Head of caudate nucleus (tissue), 42 donors: ENCODE measurements around the gene LRIT2.

Experiments
- DNase-seq, 42 donors: peaks; one replicate each; pipeline versions ENCODE4 v3.0.0 to v3.0.0-alpha.2; 2020 to 2021; ENCODE audit warnings: mixed read lengths in 7 of 42
- intact Hi-C: fragments of 100-400 bp; cut with DNase I; formaldehyde crosslinking; loops from one replicate; pipeline ENCODE4 v1.15.0; 2022

The LRIT2 gene, protein sequence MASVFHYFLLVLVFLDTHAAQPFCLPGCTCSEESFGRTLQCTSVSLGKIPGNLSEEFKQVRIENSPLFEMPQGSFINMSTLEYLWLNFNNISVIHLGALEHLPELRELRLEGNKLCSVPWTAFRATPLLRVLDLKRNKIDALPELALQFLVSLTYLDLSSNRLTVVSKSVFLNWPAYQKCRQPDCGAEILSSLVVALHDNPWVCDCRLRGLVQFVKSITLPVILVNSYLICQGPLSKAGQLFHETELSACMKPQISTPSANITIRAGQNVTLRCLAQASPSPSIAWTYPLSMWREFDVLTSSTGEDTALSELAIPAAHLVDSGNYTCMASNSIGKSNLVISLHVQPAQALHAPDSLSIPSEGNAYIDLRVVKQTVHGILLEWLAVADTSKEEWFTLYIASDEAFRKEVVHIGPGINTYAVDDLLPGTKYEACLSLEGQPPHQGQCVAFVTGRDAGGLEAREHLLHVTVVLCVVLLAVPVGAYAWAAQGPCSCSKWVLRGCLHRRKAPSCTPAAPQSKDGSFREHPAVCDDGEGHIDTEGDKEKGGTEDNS

GRCh38 chr10:84225427-84226173 lies at the start of gene LRIT2:
LRIT2 (minus strand) TSS chr10:84225544; CDS start chr10:84225520, 24 bp downstream.
- intact Hi-C loops = no loop called here
- no peak for DNase-seq

- no peak for DNase-seq
- intact Hi-C loops = no loop called here
Observed at GRCh38 chr10:84270708-84271107, 45.4 kb upstream of the LRIT2 start.

DNA sequence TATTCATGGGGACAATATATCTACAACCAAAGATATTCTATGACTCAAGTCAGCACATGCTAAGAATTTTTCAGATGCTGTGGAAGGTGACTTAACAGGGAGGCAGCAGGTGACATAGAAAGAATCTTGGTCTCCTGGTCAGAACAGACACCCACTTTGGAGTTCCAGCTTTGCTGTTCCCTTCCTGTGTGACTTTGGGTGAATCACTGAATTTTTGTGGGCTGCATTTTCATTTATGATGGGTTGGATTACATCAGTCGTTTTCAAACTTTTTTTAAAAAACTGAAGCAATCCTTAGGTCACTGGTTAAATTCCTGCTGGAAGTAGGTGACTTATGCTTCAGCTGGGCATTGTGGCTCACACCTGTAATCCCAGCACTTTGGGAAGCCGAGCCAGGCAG lies 44.4 kb upstream of the LRIT2 start:
- intact Hi-C loops = loop anchor here (2.0 to 5.0 kb wide), 2 partner anchors 55 to 268 kb away; no protein-coding TSS in a partner anchor
- peak in 2 of 42 donors; percentile 15 to 21 for DNase-seq

DNA sequence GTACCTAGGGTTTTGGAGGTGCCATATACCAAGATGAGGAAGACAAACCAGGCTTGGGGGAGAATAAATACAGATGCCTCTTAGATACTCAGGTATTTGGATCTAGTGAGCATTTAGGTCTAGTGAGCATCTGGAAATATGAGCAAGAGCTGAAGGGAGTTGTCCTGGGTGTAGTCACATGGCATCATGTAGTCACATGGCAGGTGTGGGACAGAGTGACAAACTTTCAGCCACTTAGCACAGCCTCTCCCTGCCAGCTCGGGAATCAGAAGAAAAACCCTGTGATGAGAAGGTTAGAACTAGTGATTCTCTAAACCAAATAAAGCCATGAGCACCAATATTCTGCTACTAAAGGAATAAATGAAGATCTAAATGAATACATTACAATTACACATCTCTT lies 43.8 kb upstream of the LRIT2 start:
- intact Hi-C loops = loop anchor here (2.0 to 5.0 kb wide), 2 partner anchors 56 to 268 kb away; no protein-coding TSS in a partner anchor
- DNase-seq = peak in 2 of 42 donors; percentile 2 to 27

DNA sequence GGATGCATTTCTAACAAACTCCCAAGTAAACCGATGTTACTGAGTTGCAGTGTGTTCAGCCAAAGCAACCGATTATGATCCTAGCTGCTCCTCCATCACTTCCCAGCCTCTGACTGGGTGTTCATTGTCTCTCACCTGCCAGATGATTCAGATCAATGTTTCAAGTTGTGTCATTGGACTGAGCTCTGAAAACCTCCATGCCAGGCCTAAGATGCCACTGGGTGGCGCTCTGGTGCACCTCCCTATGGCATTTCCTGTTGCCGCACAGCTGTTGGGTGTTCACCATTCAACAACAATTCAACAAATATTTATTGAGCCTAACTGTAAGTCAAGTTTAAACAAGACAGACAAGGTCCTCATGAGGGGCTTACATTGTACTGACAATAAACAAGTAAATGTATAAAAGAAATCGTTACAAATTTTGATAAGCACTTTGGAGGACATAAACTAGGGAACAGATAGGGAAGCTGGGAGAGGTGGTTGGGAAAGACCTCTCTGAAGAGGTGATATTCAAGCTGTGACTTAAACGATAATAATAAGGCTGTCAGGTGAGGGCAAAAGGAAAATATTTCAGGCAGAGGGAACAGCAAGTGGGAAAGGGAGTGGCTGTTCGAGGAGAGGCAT lies 42.3 kb upstream of the LRIT2 start:
- intact Hi-C loops = loop anchor here (2.0 to 5.0 kb wide), 2 partner anchors 57 to 270 kb away; no protein-coding TSS in a partner anchor
- DNase-seq = peak in 40 of 42 donors; percentile 23 to 86 (median 64)

GRCh38 chr10:84265418-84265817 lies 40.1 kb upstream of the LRIT2 start:
- peak in 16 of 42 donors; percentile 24 to 70 (median 38) for DNase-seq
- intact Hi-C loops = loop anchor here (5.0 kb wide), 1 partner anchor 272 kb away; no protein-coding TSS in a partner anchor

DNA sequence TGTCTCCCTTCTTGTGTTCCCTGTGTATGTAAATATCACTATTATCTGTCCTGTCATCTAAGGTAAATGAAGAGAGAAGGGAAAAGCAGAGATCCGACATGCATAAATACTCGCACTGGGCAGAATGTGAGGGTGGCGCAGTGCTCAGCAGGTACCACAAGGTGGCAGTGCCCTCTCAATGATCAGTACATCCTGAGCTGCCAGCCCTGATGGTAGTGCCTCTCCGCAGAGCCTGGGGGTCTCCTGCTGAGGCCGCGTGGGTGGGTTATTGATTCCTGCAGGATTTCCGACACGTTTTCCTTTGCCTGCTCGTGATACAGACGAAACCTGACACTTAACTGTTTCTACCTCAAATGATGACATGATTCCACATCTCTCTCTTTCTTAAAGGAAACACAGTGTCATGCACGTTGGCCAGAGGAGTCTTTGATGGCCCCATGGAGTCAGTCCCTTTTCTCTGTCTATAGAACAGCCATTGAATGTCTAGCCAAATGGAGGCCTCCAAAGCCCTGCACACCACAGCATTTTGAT lies 39.3 kb upstream of the LRIT2 start:
- intact Hi-C loops = loop anchor here (5.0 kb wide), 1 partner anchor 273 kb away; no protein-coding TSS in a partner anchor
- DNase-seq = peak; percentile 62 to 93 (median 84)

DNA sequence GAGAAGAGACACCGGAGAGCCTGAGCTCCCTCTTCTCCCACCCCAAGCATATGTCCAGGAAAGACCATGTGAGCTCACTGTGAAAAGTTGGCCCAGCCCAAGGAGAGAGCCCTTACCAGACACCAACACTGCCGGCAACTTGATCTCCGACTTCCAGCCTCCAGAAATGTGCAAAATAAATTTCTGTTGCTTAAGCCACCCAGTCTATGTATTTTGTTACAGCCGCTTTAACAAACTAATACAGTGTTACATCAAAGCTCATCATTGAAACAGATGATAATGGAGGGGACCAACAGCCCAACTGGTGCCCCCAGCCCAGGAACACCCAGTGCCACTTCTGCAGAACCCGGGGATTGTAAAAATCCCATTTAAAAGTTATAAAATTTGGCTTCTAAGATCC lies 38.4 kb upstream of the LRIT2 start:
- peak in 2 of 42 donors; percentile 30 to 34 for DNase-seq
- intact Hi-C loops = no loop called here

- intact Hi-C loops = no loop called here
Observed at GRCh38 chr10:84262190-84262956, 37.0 kb upstream of the LRIT2 start.

DNA sequence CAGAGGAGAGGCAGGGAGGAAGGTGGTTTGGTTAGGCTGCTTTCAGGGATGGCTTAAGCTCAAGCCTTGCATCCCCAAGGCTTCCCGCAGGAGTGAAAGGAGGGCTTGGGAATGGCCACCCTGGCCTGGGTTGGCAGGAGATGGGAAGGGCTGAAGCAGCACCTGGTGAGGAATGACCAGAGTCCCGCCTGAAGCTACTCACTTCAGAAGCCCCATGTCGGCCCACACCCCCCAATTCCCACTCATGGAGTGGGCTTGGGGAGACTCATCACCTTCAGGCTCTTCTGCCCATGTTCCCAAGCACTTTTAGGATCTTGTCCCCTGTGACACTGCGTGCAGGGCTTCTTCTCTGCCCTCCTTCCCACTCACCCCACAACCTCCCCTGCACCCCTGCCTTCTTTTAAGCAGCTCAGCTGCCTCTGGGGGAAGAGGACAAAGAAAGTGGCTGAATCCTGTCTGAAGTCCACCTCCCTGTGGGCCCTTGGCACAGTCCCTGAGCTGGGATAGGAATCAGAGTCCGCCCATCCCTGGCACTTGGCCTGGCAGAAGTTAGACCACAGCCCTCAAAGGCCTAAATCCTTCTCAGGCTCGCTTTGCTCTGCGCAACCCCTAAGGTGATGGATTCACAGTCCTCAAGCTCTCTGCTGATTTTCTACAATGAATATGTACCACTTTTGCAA lies 36.0 kb upstream of the LRIT2 start:
- intact Hi-C loops = no loop called here

More at GRCh38 chr10:84262190-84262956, 37.0 kb upstream of the LRIT2 start:
- peak in 2 of 42 donors; percentile 17 to 27 for DNase-seq

GRCh38 chr10:84258034-84258695 lies 32.8 kb upstream of the LRIT2 start:
- intact Hi-C loops = loop anchor here (10.0 kb wide), 1 partner anchor 113 kb away; no protein-coding TSS in a partner anchor
- DNase-seq = peak in 1 of 42 donors; percentile 22

More for the DNA sequence above, 36.0 kb upstream of the LRIT2 start:
- DNase-seq = peak in 2 of 42 donors; percentile 22 to 28

DNA sequence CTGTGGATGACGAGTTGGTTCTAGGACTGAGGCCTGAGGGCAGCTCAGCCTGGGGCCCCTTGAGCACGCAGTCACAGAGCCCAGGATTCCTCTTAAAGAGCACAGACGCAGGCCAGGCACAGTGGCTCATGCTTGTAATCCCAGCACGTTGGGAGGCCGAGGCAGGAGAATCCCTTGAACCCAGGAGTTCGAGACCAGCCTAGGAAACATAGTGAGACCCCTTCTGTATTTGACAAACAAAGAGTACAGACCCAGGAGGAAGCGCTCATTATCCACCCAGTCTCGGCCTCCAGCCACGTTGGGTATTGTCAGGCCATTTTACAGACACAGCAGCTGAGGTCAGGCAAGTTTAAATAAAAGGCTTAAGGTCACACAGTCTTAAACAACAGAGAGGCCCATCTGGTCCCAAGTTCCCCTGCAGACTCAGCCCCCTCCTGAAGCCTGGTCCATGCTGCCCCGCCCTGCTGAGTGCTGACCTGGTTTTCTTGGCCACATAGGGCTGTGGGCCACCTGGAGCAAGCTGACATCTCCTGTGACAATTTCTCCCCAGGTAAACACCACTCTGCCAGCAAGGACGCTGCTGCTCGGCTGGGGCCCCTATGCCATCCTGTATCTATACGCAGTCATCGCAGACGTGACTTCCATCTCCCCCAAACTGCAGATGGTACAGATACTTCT lies 32.1 kb upstream of the LRIT2 start:
- DNase-seq = no peak
- intact Hi-C loops = loop anchor here (10.0 kb wide), 1 partner anchor 113 kb away; no protein-coding TSS in a partner anchor

DNA sequence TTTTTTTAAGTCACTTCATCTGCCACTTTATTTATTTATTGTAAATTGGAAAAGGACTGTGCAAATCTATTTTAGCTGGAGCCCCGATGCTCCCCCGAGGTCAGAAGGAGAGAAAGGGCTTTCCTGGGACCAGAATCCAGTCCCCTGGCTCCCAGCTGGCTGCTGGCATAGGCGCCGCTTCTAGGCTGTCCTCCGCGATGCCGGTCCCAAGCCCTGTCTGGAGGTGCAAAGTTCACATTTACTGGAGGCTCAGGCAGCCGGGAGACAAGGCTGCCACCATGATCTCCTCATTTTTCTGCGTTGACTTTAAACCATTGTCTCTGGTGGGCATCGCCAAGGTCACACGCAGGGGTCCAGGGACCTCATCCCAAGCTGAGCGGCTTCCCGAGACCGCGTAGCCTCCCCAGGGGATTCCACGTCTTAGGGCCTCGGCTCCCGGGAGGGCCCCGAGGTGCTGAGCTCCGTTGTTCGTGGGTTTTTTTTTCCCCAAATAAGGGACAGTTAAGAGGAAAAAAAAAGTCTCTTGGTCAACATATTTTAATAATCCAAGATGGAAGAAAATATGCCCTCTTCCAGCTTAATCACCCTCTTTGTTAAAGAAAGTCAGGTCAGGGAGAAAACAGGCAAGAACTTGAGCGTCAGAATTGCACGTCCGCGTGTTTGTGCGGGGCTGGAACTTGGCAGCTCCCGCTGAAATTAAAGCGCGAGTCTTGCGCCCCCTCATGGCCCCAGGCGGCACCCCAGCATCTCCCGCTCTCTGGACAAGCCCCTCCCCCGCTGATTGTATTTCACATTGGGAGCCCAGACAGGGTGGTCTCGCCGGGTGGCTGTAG lies 31.4 kb upstream of the LRIT2 start:
- peak in 41 of 42 donors; percentile 44 to 89 (median 72) for DNase-seq
- intact Hi-C loops = loop anchor here (10.0 kb wide), 1 partner anchor 112 kb away; no protein-coding TSS in a partner anchor

- intact Hi-C loops = loop anchor here (10.0 kb wide), 1 partner anchor 110 kb away; no protein-coding TSS in a partner anchor
- no peak for DNase-seq
Observed at GRCh38 chr10:84254552-84255478, 29.5 kb upstream of the LRIT2 start.
